Skeletal muscle tissue (tissue), 4 donors: ENCODE measurements around the gene MYO10. TPM values are rescaled to one million over a fixed set of nuclear protein-coding genes. Genes with fewer than 3 reads are reported as not detected.

Experiments
- H3K27ac ChIP-seq: one replicate; pipeline ENCODE4 v1.7.0; 2013; ENCODE audit warnings: mild to moderate bottlenecking, low read depth, low read length, inconsistent platforms
- H3K27me3 ChIP-seq, 3 donors: one replicate each; pipeline ENCODE4 v1.7.0; 2013; ENCODE audit warnings: low read length in 3 of 3; ENCODE audit not compliant: control insufficient read depth in 3 of 3, insufficient read depth in 3 of 3
- H3K36me3 ChIP-seq, 3 donors: one replicate each; pipeline ENCODE4 v1.7.0; 2013; ENCODE audit warnings: low read length in 3 of 3; ENCODE audit not compliant: control insufficient read depth in 3 of 3, insufficient read depth in 3 of 3
- H3K4me1 ChIP-seq, 3 donors: one replicate each; pipeline ENCODE4 v1.7.0; 2013; ENCODE audit warnings: low read length in 3 of 3, mild to moderate bottlenecking in 3 of 3; ENCODE audit not compliant: control insufficient read depth in 3 of 3, insufficient read depth in 3 of 3
- H3K4me3 ChIP-seq, 3 donors: one replicate each; pipeline ENCODE4 v1.7.0; 2013; ENCODE audit warnings: low read length in 3 of 3
- H3K9ac ChIP-seq, 3 donors: one replicate each; pipeline ENCODE4 v1.7.0; 2013; ENCODE audit warnings: low read length in 3 of 3, mild to moderate bottlenecking in 3 of 3, moderate library complexity in 2 of 3, low read depth in 1 of 3
- H3K9me3 ChIP-seq, 3 donors: one replicate each; pipeline ENCODE4 v1.7.0; 2013; ENCODE audit warnings: low read length in 3 of 3; ENCODE audit not compliant: control insufficient read depth in 3 of 3
- total RNA-seq: library from RNA; depleted of rRNA; stranded (reverse); fragments of >200 nt; gene quantifications from one replicate; pipeline ENCODE4 v1.2.3, GENCODE V29; 2014
- donor health status: Osteomylitis.

MYO10 gene
- total RNA-seq, 1 donor from 2014 or later = 27.1 TPM

DNA sequence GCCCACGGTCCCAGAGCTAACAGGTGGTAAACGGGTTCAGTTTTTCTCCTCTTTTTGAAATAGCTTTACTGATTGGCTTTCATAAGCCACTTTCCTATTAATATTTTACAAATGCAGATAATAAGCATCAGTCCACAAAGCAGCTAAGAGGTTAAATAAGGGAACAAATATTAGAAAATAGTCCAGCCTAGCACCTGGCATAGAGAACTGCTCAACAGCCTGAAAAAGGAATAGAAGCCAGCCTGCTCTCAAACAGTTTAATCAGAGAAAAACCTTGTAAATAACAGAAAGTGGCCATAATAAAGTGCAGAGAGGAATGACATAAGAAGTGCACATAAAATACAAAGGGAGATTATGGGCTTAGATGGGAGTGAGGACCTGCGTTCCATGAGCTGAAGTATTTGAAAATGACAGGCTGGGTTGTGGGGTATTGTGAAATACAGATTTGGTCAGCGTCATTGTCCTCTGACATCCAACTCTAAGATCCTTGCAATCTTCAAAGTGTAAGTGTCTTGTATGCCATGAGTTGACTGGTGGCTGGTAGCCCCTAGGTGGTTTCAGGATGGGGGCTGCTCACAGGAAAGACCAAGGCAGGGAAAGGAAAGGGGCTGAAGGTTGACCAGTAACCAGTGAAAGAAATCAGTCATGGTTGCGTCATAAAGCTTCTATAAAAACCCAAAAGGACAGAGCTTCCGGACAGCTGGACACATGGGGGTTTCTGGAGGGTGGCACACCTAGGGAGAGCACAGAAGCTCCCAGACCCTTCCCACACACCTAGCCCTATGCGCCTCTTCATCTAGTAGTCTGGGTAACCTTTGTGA is 32.4 kb downstream of the MYO10 start:
- peaks cover 0 to 3% (median 0%) of the 10 kb centered on the region in 3 donors for H3K27me3 ChIP-seq
- H3K9me3 ChIP-seq = no peaks in the 10 kb centered on the region
- H3K27ac ChIP-seq = no peak overlapping the region
- H3K4me1 ChIP-seq = peaks cover 0 to 9% (median 3%) of the 10 kb centered on the region in 3 donors
- H3K4me3 ChIP-seq = no peak overlapping the region
- no peak overlapping the region for H3K9ac ChIP-seq
- H3K36me3 ChIP-seq = no peaks in the 10 kb centered on the region

DNA sequence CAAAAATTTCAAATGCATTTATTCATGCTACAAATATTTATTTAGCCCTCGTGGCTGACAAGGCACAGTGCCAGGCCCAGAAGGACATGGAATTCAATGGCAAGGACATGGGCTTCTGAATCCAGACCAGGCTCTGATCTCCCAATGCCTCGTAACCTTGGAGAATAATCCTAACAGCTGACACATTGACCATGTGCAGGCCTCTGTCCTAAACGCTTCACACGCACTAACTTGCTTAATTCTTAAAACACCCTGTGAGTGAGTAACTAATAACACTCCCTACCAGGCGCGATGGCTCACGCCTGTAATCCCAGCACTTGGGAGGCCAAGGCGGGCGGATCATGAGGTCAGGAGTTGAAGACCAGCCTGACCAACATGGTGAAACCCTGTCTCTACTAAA is 33.2 kb downstream of the MYO10 start:
- Histone ChIP-seq H3K4me1 (peaks cover 0 to 9% (median 3%) of the 10 kb centered on the region in 3 donors), H3K27ac (no peak overlapping the region), H3K9ac (no peak overlapping the region), H3K9me3 (no peaks in the 10 kb centered on the region), H3K4me3 (no peak overlapping the region), H3K27me3 (peaks cover 0 to 3% (median 0%) of the 10 kb centered on the region in 3 donors), H3K36me3 (no peaks in the 10 kb centered on the region)

- Histone ChIP-seq H3K36me3 (no peaks in the 10 kb centered on the region), H3K9me3 (no peaks in the 10 kb centered on the region), H3K4me3 (no peak overlapping the region), H3K27me3 (peaks cover 0 to 3% (median 0%) of the 10 kb centered on the region in 3 donors), H3K9ac (no peak overlapping the region), H3K4me1 (peaks cover 0 to 9% (median 3%) of the 10 kb centered on the region in 3 donors), H3K27ac (no peak overlapping the region)
These were observed 35.0 kb downstream of the MYO10 start for GRCh38 chr5:16901021-16901644.

GRCh38 chr5:16899171-16899570 is 36.9 kb downstream of the MYO10 start:
- Histone ChIP-seq H3K4me1 (peaks cover 0 to 14% (median 3%) of the 10 kb centered on the region in 3 donors), H3K27me3 (peaks cover 0 to 3% (median 0%) of the 10 kb centered on the region in 3 donors), H3K4me3 (no peak overlapping the region), H3K9me3 (no peaks in the 10 kb centered on the region), H3K9ac (no peak overlapping the region), H3K36me3 (no peaks in the 10 kb centered on the region), H3K27ac (no peak overlapping the region)

GRCh38 chr5:16897800-16898199 is 38.3 kb downstream of the MYO10 start:
- no peaks in the 10 kb centered on the region for H3K9me3 ChIP-seq
- H3K27me3 ChIP-seq = no peaks in the 10 kb centered on the region
- H3K36me3 ChIP-seq = no peaks in the 10 kb centered on the region
- peaks cover 0 to 10% (median under 1%) of the 10 kb centered on the region in 3 donors for H3K4me1 ChIP-seq
- H3K4me3 ChIP-seq = no peak overlapping the region
- H3K27ac ChIP-seq = no peak overlapping the region
- no peak overlapping the region for H3K9ac ChIP-seq

GRCh38 chr5:16897284-16897704 is 38.8 kb downstream of the MYO10 start:
- Histone ChIP-seq H3K9me3 (no peaks in the 10 kb centered on the region), H3K27ac (no peak overlapping the region), H3K4me3 (no peak overlapping the region), H3K36me3 (no peaks in the 10 kb centered on the region), H3K9ac (no peak overlapping the region), H3K27me3 (no peaks in the 10 kb centered on the region), H3K4me1 (peaks cover 0 to 9% (median 0%) of the 10 kb centered on the region in 3 donors)

- no peaks in the 10 kb centered on the region for H3K9me3 ChIP-seq
- H3K9ac ChIP-seq = no peak overlapping the region
- H3K27ac ChIP-seq = no peak overlapping the region
- H3K27me3 ChIP-seq = no peaks in the 10 kb centered on the region
- peaks cover 0 to 9% (median 0%) of the 10 kb centered on the region in 3 donors for H3K4me1 ChIP-seq
- H3K36me3 ChIP-seq = no peaks in the 10 kb centered on the region
- no peak overlapping the region for H3K4me3 ChIP-seq
These were observed 39.3 kb downstream of the MYO10 start for GRCh38 chr5:16896767-16897166.

- Histone ChIP-seq H3K4me1 (peaks cover 0 to 9% (median 2%) of the 10 kb centered on the region in 3 donors), H3K4me3 (no peak overlapping the region), H3K9me3 (no peaks in the 10 kb centered on the region), H3K27ac (no peak overlapping the region), H3K9ac (no peak overlapping the region), H3K27me3 (no peaks in the 10 kb centered on the region), H3K36me3 (no peaks in the 10 kb centered on the region)
These were observed 41.6 kb downstream of the MYO10 start for GRCh38 chr5:16894236-16895057.

GRCh38 chr5:16891033-16891432 is 45.1 kb downstream of the MYO10 start:
- no peak overlapping the region for H3K4me3 ChIP-seq
- no peak overlapping the region for H3K9ac ChIP-seq
- no peaks in the 10 kb centered on the region for H3K36me3 ChIP-seq
- H3K4me1 ChIP-seq = peaks cover 6 to 8% (median 7%) of the 10 kb centered on the region in 3 donors
- H3K27me3 ChIP-seq = no peaks in the 10 kb centered on the region
- no peak overlapping the region for H3K27ac ChIP-seq
- H3K9me3 ChIP-seq = no peaks in the 10 kb centered on the region
